Measurements from ENCODE around the gene F2R.

- TF ChIP-seq CTCF (IDR thresholded peaks at IDR 0.05) (no peak), POLR2A (IDR thresholded peaks at IDR 0.05) (no peak)
These were observed 7.3 kb downstream of the F2R start for GRCh38 chr5:76723266-76723665.

Data from testis (tissue), 2 donors.